Esophagus muscularis mucosa (tissue), 4 donors: Measurements from ENCODE around the gene SPEF2. TPM values are rescaled to one million over a fixed set of nuclear protein-coding genes. Genes with fewer than 3 reads are reported as not detected.

Experiments used
- DNase-seq: peaks from one replicate; pipeline ENCODE4 v3.0.0-alpha.2; 2017; ENCODE audit errors: extremely low spot score
- H3K27ac ChIP-seq, 4 donors: fragments of 200-600 bp; sonication (generic); replicated peaks in 1 of 4; 1 replicate in 3 of 4; 2 replicates in 1 of 4; pipeline ENCODE4 v1.5.1; 2016 to 2019; ENCODE audit warnings: mild to moderate bottlenecking in 1 of 4
- H3K27me3 ChIP-seq, 4 donors: fragments of 200-600 bp; sonication (generic); one replicate each; pipeline versions ENCODE4 v1.5.1 to v1.6.0; 2016 to 2019
- H3K36me3 ChIP-seq, 4 donors: fragments of 200-600 bp; sonication (generic); one replicate each; pipeline ENCODE4 v1.5.1; 2016 to 2019
- H3K4me1 ChIP-seq, 4 donors: fragments of 200-600 bp; sonication (generic); one replicate each; pipeline ENCODE4 v1.5.1; 2016 to 2019
- H3K4me3 ChIP-seq, 4 donors: fragments of 200-600 bp; sonication (generic); 1 replicate in 2 of 4; 2 replicates in 2 of 4; pipeline ENCODE4 v1.5.1; 2016 to 2019; ENCODE audit warnings: mild to moderate bottlenecking in 4 of 4, moderate library complexity in 1 of 4
- H3K9me3 ChIP-seq, 4 donors: fragments of 200-600 bp; sonication (generic); 1 replicate in 3 of 4; 2 replicates in 1 of 4; pipeline ENCODE4 v1.5.1; 2016 to 2019
- EP300 ChIP-seq: sonication (generic); formaldehyde crosslinking; IDR thresholded peaks from one replicate; pipeline ENCODE4 v1.6.1; 2017; ENCODE audit warnings: antibody characterized with exemption
- POLR2A ChIP-seq: fragments of 450-650 bp; IDR thresholded peaks from one replicate; pipeline ENCODE4 v1.6.1; 2017; ENCODE audit warnings: antibody characterized with exemption, moderate library complexity, mild to moderate bottlenecking, low read depth
- POLR2AphosphoS5 ChIP-seq, 2 donors: sonication (generic); formaldehyde crosslinking; IDR thresholded peaks; one replicate each; pipeline ENCODE4 v1.6.1; 2017; ENCODE audit warnings: antibody characterized with exemption in 2 of 2
- WGBS: methylation state at CpG from one replicate; pipeline ENCODE4 v1.1.5; 2018; 5-methylcytosine and 5-hydroxymethylcytosine counted together
- intact Hi-C: fragments of 100-400 bp; cut with DNase I; formaldehyde crosslinking; loops from one replicate; pipeline ENCODE4 v1.15.1; 2023
- total RNA-seq, 4 donors: library from RNA; depleted of rRNA; stranded (reverse); fragments of >200 nt; gene quantifications; one replicate each; pipeline versions ENCODE4 v1.1.0 to v1.2.1, GENCODE V29; 2016
- TF ChIP-seq, protein P1 (sequence below), 3 experiments: fragments of 200-600 bp in 2 of 3; fragments of 450-650 bp in 1 of 3; sonication (generic) in 2 of 3; IDR thresholded peaks; one replicate each; pipeline ENCODE4 v1.5.1; 2017 to 2019; ENCODE audit warnings: antibody characterized with exemption in 3 of 3, mild to moderate bottlenecking in 2 of 3, moderate library complexity in 1 of 3

Gene SPEF2
- total RNA-seq, 4 donors from 2014 or later, result 2.8 to 4.6 (median 3.1) TPM

DNA sequence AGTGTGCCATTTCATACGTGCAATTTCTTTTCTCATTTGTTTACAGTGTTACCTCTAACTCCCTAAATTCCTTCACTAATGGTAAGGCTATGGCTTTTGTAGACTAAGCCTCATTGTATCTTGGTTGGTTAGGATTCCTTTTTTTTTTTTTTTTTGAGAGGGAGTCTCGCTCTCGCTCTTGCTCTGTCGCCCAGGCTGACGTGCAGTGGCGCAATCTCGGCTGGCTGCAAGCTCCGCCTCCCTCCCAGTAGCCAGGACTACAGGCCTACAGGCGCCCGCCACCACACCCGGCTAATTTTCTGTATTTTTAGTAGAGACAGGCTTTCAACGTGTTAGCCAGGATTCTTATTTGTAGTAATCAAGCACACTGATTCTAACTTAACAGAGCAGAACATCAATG lies 57.7 kb downstream of the SPEF2 start:
- no peaks in the 10 kb centered on the region for H3K36me3 ChIP-seq
- TF ChIP-seq POLR2A (no peak), EP300 (no peak), POLR2AphosphoS5 (IDR thresholded peaks at IDR 0.05) (no peak)
- TF ChIP-seq, protein P1, sequence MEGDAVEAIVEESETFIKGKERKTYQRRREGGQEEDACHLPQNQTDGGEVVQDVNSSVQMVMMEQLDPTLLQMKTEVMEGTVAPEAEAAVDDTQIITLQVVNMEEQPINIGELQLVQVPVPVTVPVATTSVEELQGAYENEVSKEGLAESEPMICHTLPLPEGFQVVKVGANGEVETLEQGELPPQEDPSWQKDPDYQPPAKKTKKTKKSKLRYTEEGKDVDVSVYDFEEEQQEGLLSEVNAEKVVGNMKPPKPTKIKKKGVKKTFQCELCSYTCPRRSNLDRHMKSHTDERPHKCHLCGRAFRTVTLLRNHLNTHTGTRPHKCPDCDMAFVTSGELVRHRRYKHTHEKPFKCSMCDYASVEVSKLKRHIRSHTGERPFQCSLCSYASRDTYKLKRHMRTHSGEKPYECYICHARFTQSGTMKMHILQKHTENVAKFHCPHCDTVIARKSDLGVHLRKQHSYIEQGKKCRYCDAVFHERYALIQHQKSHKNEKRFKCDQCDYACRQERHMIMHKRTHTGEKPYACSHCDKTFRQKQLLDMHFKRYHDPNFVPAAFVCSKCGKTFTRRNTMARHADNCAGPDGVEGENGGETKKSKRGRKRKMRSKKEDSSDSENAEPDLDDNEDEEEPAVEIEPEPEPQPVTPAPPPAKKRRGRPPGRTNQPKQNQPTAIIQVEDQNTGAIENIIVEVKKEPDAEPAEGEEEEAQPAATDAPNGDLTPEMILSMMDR (IDR thresholded peaks at IDR 0.05), result no peak
- H3K4me1 ChIP-seq, result peaks cover 4 to 7% (median 6%) of the 10 kb centered on the region in 4 donors
- 97% methylated on average over 12 of the region's 12 CpGs for WGBS
- H3K27ac ChIP-seq, result no peak overlapping the region
- H3K4me3 ChIP-seq, result no peak overlapping the region
- no peak for DNase-seq
- no peaks in the 10 kb centered on the region for H3K9me3 ChIP-seq
- H3K27me3 ChIP-seq, result no peaks in the 10 kb centered on the region
- intact Hi-C loops, result no loop called here

DNA sequence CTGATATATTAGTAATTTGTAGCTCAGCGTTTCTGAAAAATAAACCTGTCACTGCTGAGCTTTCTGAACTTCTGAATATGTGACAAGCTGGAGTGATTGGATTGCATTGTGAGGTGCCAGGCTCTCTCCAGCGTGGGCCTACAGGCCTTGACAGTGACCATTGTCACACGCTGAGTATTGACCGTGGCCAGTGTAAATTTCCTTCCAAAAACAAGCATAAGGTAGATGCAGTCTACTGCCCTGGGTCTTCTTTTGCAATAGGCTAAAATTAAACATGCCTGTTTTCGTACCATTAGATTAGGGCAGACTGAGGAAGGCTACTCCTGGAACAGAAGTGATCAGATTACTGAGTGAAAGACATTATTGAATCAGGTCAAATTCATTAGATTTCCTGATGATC lies 60.2 kb downstream of the SPEF2 start:
- Histone ChIP-seq H3K27me3 (no peaks in the 10 kb centered on the region), H3K4me3 (no peak overlapping the region), H3K9me3 (no peaks in the 10 kb centered on the region), H3K4me1 (peaks cover 3 to 4% (median 3%) of the 10 kb centered on the region in 4 donors), H3K27ac (no peak overlapping the region), H3K36me3 (no peaks in the 10 kb centered on the region)
- TF ChIP-seq EP300, result no peak
- TF ChIP-seq, protein P1 (IDR thresholded peaks at IDR 0.05), result no peak
- no peak for TF ChIP-seq POLR2A
- no peak for TF ChIP-seq POLR2AphosphoS5 (IDR thresholded peaks at IDR 0.05)
- DNase-seq, result no peak
- 90% methylated on average over 5 of the region's 5 CpGs for WGBS
- intact Hi-C loops, result no loop called here

DNA sequence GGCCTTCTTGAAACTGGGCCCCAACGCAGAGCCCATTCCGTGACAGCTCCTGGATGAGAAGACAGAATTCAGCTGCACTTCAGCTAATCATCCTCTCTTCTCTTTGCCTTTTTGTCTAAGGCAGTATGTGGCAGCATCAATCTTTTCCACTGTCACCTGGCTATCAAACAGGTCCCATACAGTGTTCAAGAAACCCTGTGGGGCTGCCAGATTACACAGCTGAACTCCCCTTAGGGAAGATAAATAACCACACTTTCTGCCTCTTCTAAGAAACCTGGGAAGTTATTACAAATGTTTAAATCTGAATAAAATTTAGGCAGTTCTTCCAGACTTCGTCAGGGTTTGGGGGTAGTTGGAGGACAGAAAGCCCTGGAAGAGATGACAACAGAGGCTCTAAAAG lies 61.0 kb downstream of the SPEF2 start:
- no peak for TF ChIP-seq POLR2A
- TF ChIP-seq, protein P1 (IDR thresholded peaks at IDR 0.05), result no peak
- no peak for TF ChIP-seq EP300
- no peak for TF ChIP-seq POLR2AphosphoS5 (IDR thresholded peaks at IDR 0.05)
- WGBS, result 75% methylated on average over 3 of the region's 3 CpGs
- H3K27me3 ChIP-seq, result no peaks in the 10 kb centered on the region
- no peak for DNase-seq
- no peak overlapping the region for H3K4me3 ChIP-seq
- intact Hi-C loops, result no loop called here
- no peak overlapping the region for H3K27ac ChIP-seq
- H3K4me1 ChIP-seq, result no peaks in the 10 kb centered on the region
- no peaks in the 10 kb centered on the region for H3K36me3 ChIP-seq
- H3K9me3 ChIP-seq, result no peaks in the 10 kb centered on the region

DNA sequence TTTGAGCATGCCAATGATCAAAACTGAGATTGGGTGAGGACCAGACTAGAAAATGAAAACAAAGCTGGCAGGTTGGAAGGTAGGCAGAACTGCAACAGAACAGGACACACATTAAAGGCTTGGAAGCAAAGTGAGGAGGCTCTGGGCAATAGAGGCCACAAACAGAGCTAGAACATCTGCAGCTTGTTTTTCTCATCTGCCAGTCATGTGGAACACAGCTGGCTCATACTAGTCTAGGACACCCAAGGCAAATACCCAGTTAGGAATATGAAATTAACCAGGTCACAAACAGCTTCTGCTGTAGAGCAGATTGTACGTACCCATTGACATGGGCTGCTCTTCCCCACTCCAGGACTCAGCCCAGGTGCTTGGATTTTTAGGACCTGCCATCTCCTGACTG lies 61.7 kb downstream of the SPEF2 start:
- Histone ChIP-seq H3K27ac (no peak overlapping the region), H3K36me3 (no peaks in the 10 kb centered on the region), H3K27me3 (no peaks in the 10 kb centered on the region), H3K9me3 (no peaks in the 10 kb centered on the region), H3K4me1 (no peaks in the 10 kb centered on the region), H3K4me3 (no peak overlapping the region)
- WGBS, result 82% methylated on average over 1 of the region's 1 CpG
- DNase-seq, result no peak
- intact Hi-C loops, result no loop called here
- TF ChIP-seq POLR2A (no peak), EP300 (no peak), POLR2AphosphoS5 (IDR thresholded peaks at IDR 0.05) (no peak)
- TF ChIP-seq, protein P1 (IDR thresholded peaks at IDR 0.05), result no peak

DNA sequence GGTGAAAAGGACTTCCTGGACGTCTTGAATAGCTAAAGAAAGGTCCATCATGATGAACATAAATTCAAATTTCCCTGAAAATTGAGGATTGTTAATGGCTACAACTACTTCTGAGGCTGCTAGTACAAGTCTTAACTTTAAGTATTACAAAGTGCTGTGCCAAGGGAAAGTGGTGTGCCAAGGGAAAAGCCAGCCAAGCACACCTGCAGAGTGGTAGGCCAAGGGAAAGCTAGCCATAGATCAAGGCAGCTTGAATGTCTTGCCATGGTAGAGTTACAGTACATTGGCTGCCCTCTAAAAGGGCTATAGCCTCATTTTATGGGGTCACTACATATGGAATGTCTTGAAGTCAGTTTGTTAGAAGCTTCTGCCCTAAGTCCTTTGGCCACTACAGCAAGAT lies 64.2 kb downstream of the SPEF2 start:
- intact Hi-C loops, result no loop called here

More for the DNA sequence above, 64.2 kb downstream of the SPEF2 start:
- DNase-seq, result no peak
- no peak overlapping the region for H3K4me3 ChIP-seq
- no peak overlapping the region for H3K27ac ChIP-seq
- H3K36me3 ChIP-seq, result no peaks in the 10 kb centered on the region
- TF ChIP-seq, protein P1 (IDR thresholded peaks at IDR 0.05), result no peak
- TF ChIP-seq POLR2A, result no peak
- TF ChIP-seq EP300, result no peak
- TF ChIP-seq POLR2AphosphoS5 (IDR thresholded peaks at IDR 0.05), result no peak
- 90% methylated on average over 1 of the region's 1 CpG for WGBS
- H3K27me3 ChIP-seq, result no peaks in the 10 kb centered on the region
- H3K4me1 ChIP-seq, result no peaks in the 10 kb centered on the region
- H3K9me3 ChIP-seq, result no peaks in the 10 kb centered on the region
